ENCODE results near the gene MID1.

- no peak for TF ChIP-seq CTCF (IDR thresholded peaks at IDR 0.05)
- no peak for TF ChIP-seq POLR2A (IDR thresholded peaks at IDR 0.05)
- TF ChIP-seq POLR2AphosphoS5 (IDR thresholded peaks at IDR 0.05) = no peak
Measured at GRCh38 chrX:10656214-10656613, 35.8 kb upstream of the MID1 start.

Measured in breast epithelium (tissue), 3 donors.